Forelimb muscle (tissue), 1 donor: ENCODE results near the gene UNC5C. TPM values are rescaled to one million over a fixed set of nuclear protein-coding genes. Genes with fewer than 3 reads are reported as not detected.

Experiments used
- DNase-seq: peaks from one replicate; pipeline ENCODE4 v3.0.0-alpha.2; 2013; ENCODE audit warnings: low read depth
- polyA plus RNA-seq: library from polyadenylated mRNA; unstranded; fragments of 120-200 nt; gene quantifications from one replicate; pipeline ENCODE4 v1.2.1, GENCODE V29; 2013; ENCODE audit not compliant: insufficient read length

Gene UNC5C
- polyA plus RNA-seq, result 0.46 TPM

DNA sequence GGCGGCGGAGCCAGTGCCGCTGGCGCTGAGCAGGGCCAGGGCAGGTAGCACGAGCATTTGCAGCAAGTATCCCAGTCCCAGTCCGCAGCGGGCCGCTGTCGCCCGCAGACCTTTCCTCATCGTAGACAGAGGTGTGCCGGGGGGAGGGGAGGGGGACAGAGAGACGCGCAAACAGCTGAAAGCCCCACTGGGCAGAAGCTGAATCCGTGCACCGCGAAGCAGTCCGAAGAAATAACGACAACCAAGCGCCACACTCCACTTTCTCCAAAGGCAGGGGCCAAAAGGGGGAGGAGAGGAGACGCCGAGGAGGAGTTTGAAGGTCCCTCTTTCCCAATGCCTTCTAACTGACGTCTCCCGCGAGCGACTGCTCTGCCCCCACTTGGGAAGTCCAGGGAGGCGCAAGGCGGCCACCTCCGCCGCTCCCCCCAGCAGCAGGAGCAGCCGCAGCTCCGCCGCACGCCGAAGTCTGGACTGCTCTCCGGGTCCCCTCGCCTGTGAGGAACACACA, at the start of gene UNC5C:
UNC5C (minus strand) TSS at position 236 of the 508 bp plus-strand sequence.
- no peak for DNase-seq

DNA sequence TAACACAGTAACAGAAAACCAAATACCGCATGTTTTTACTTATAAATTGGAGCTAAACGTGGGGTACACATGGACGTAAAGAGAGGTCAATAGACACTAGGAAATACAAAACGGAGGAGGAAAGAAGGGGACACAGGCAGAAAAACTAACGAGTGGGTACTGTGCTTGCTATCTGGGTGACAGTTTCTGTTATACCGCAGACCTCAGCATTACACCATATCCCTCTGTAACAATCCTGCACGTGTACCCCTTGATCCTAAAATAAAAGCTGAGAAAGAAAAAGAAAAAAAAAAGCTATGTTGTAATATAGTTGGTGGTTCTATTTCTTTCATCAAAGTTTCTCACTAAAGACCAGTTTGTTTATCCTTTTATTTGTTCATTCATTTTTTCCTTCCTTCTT, 47.9 kb upstream of the UNC5C start:
- DNase-seq, result no peak

DNA sequence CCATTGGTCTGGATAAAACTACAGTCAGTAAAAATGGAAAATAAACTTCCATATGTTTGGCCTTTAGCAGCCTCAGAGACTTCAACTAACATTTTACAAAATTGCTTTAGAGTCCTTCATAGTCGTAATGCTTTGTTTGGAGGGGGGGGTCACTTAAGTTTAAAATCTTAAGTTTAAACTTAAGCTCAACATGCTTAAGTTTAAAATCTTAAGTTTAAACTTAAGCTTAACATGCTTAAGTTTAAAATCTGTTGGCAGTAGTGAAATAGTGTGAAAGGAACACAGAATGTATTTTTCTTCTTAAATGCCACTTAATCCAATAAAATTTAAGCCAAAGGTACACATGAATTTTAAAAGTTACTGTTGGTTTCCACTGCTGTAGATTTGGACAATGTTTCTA, 45.9 kb upstream of the UNC5C start:
- no peak for DNase-seq

DNA sequence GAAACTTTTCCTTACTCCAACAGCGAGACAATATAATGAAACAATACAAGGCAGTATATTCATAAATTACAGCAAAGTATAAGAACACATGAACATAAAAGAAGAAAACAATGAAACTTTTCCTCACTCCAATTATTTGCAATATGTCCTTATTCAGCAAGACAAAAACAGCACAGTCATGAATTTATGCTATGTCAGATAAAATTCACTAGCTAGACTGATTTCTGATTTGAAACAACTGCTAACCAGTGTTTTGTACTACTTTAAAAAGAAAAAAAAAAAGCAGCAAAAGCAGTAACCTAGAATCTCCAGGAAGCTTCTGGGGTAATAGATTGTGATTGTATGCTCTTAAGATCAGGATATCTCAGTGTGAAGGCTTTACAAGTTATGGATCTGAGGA, 45.2 kb upstream of the UNC5C start:
- DNase-seq, result no peak

DNA sequence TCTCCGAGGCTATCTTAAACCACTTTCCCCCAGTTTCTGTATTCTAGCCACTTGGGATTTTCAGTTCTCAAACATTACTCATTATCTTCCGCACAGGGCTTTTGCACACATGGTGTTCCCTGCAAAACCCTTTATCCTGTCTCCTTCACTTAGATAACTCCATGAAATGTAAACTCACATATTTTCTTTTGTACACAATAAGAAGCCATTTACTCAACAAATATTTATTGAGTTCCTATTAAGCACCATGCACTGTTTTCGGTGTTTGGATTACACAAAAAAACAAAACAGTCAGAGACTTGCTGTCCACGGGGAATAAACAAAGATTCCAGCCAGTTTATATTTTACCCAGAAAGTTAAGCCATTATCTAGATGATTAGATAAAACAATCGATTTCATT, 42.5 kb upstream of the UNC5C start:
- DNase-seq, result no peak

DNA sequence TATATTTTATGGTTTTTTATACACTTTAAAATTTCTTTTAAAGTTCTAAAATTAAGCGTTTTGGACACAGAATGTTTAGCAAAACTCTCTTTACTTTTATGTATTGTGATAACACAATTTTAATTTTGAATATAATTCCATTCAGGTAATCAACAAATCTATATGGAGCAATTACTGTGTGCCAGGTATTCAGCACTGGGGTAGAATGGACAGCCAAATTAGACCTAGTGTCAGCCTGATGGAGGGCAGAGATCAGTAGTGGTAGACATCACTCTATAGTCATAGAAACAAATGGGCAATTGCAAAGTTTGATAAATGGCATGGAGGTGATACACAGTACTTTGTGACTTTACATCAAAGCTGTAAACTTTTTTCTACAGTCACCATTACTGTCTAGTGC, 41.8 kb upstream of the UNC5C start:
- no peak for DNase-seq

DNA sequence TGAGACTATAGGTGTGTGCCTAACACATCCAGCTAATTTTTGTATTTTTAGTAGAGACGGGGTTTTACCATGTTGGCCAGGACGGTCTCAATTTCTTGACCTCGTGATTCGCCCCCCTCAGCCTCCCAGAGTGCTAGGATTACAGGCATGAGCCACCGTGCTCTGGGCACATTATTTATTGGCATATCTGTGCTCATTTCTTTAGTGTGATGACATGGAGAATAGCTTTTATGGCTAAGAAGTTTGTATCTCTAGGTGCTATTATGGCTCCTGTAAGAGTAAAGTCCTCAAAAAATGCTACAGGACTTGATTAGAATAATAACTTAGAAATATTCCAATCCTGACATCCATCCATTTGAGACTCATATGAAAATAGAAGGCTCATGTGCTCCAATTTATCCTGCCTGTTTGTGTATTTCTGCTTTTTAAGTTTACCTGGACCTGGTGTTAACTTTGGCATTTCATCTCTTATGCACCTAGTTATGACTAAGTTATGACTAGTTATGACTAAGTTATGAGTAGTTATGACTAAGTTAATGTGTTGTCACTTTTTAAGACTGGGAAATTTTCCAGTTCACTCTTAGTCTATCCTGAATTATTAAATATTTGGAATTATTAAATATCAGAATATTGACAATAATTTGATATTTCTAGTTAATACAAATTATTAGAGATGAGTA, 36.4 kb upstream of the UNC5C start:
- no peak for DNase-seq

DNA sequence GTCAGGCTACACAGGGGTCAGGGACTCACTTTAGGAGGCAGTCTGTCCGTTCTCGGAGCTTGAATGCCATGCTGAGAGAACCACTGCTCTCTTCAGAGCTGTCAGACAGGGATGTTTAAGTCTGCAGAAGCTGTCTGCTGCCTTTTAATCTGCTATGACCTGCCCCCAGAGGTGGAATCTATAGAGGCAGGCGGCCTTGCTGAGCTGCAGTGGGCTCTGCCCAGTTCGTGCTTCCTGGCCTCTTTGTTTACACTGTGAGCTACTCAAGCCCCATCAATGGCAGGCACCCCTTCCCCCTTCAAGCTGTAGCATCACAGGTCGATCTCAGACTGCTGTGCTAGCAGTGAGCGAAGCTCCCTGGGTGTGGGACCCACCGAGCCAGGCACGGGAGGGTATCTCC, 31.5 kb upstream of the UNC5C start:
- DNase-seq, result no peak

DNA sequence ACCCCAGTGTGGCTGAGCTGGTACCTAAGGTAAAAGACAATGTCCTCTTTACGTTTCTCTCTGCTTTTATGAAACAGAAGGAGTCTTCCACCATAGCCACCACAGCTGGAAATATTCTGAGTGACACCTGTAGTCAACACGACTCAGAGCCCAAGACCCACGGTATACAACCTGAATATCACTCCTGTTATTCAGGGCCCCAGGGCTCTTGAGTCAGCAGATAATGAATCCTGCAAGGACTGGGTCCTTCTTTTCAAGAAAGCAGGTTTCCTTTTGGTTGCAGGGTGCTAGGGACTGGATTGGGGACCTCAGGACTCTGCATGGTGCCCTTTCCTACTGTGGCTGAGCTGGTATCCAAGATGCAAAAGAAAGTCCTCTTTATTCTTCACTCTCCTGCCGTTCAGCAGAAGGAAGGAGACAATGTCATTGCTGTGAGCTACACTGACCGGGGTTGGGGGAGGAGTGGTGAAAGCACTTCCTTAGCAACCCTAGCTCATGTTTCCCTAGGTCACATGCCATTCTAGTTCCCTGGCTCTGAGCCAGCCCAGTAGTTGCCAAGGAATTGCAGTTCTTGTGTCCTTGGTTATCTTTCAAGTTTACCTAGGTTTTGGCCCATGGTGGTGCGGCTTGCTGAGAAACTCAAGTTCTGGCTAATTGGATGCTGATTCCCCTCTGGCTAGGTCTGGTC, 23.7 kb upstream of the UNC5C start:
- no peak for DNase-seq

DNA sequence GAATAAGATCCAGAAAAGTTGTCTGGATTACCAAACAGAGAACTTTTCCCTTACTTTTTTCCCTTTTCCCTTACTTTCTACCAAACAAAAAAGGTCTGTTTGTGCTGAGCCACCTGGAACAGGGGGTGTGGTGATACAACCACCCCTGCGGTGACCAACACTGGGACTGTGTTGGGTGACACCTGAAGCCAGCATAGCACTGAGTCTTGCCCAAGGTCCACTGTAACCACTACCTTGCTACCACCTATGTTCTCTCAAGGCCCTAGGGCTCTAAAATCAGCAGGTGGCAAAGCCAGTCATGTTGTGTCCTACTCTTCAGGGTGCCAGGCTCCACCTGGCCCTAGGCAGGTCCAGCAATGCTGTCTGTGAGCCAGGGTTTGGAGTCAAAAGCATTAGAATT, 22.8 kb upstream of the UNC5C start:
- DNase-seq, result no peak

DNA sequence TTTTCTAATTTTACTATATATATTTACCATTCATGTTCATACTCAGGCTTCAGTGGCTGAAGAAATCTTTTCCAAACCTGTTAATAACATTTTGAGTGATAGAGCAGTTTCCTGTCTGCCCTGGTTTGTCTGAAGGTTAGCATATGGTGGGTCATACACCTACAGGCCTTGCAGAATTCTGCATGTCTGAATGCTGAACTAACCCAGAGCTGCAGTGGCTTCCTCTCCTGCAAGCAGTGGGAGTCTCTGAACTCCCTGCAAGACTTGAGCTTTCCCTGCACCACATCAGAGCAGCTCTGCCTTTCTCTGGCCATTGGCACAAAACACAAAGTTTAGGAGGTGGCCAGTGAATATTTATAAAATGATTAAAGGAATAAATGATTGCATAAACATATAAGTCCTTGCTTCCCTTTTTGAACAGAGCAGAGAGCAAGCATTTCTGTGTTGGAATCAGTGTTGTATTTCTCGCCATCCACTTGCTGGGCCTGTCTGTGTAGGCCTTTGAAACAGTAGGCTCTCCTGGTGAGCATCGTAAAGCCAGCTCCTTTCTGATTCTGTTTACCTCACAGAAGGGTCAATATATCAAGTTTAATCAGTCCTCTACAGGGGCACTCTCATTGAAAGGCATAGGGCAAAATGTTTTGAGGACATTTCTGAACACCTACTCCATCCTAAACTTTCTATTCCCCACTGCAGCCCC, 15.0 kb upstream of the UNC5C start:
- DNase-seq, result no peak

DNA sequence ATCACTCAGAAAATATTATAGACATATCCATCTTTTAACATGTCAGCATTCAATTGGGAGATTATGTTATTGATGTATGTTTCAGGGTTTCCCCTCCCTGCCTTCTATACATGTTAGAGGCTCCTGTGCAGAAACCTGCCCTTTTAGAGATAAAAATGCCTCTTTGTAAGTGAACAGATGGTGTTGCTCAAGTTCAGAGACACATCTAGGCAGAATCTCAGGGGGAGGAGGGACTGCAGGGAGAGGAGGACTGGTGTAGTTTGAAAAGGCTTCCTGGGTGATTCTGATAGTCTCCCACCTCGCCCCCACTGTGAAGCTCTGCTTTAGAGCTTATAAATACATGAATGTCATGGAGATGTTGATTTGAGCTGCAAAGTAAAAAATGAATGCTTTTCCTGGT, 12.0 kb upstream of the UNC5C start:
- DNase-seq, result no peak

DNA sequence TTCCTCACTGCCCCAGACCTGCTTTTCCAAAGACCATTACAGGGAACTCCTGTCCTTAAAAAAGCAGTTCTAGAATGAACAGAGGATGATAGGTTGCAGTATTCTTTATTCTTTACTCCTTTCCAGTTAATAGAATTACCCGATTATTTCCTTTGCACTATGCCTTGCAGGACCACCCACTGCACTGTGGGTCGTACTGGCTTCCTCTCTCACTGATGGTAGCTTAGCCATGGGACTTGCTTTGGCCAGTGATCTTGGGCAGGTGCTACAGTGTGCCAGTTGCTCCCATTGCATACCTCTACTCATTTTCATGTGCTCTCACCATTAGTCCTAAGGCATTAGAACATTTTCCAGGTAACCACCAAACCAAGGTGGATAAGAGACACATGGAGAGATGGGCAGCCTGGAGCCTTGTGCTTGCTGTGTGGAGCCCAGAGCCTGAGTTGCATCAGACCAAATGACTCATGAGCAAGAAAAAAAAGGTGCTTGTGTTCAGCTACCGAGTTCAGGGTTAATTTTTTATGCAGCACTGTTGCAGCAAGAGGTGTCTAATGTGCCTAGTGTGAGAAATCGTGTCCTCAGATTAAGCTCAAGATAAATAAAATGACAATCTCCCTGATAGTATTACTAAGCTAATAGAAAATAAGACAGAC, 7.6 kb upstream of the UNC5C start:
- DNase-seq, result no peak

DNA sequence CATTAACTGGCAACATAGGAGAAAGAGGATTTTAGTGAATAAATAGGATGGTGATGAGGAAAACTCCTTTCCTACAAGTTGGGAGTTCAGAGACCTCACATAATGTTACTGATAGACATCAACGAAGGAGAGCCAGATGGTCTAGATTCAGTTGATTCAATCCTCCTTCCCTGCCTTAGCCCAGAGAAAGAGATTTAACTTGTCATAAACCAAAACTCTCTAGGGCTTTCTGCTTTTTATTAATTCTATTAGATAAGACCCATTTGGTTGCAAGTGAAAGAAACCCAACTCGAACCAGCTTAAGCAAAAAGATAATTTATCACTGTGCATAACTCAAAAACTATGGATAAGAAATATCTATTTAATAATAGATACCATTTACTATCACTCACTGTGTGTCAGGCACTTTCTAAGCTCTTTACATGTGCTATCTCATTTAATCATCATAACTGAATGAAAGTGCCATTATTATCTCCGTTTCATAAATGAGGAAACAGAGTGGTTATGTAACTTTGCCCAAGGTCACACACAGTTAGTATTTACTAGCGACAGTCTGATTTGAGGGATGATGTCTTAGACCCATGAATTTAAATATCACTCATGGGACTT, 4.3 kb upstream of the UNC5C start:
- DNase-seq, result no peak

DNA sequence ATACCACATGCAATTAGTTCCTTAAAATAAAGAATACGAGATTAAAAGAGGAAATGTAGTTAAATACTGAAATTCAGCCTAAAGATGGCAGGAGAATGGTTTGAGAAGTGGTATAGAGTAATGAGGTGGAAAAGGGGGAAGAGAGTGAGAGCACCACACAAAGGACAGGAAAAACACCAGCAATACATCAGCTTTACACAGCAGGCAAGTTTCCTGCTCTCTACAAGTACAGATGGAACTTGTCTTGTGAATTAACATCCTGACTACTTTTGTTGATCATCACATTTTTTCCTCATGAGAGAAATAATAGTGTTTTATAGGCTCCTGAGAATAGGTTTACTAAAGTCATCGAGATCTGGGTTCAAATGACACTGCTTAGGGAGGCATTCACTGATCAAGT, 2.9 kb upstream of the UNC5C start:
- DNase-seq, result no peak

DNA sequence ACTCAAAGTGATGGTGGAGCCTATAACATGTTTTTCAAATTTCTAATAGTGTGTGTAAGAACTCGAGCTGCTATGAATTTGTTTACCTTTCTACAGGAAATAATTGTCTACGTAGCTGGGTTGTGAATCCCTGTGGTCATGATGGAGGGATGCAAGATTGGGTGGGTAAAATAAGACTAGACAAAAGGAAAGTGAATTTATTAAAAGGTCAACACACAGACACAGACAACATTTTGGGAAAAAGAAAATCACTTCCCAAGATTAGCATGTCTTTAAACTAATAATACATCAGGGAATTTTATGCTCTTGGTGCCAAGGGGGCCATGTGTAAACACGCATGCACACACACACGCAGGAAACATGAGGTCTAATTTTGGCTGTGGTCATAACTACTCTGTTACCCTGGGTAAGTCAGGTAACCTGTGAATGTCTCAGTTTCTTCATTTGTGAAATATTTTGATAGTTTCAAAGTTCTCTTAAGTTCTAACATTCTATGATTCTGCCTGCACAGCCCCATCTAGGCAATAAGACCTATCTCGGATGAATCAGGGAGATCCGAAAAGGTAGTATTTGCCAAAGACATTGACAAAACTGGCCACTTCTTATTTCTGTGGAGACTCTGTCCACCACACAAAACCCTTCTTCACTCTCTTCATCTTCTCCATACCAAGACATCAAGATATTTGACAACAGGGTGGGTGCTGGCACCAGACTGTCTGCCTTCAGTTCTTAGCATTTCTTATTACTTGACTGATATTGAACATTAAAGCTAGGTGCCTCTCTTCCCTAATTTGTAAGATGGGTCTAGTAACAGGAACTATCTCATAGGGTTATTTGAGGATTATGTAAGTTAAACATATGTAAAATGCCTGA, 1.6 kb upstream of the UNC5C start:
- DNase-seq, result no peak

DNA sequence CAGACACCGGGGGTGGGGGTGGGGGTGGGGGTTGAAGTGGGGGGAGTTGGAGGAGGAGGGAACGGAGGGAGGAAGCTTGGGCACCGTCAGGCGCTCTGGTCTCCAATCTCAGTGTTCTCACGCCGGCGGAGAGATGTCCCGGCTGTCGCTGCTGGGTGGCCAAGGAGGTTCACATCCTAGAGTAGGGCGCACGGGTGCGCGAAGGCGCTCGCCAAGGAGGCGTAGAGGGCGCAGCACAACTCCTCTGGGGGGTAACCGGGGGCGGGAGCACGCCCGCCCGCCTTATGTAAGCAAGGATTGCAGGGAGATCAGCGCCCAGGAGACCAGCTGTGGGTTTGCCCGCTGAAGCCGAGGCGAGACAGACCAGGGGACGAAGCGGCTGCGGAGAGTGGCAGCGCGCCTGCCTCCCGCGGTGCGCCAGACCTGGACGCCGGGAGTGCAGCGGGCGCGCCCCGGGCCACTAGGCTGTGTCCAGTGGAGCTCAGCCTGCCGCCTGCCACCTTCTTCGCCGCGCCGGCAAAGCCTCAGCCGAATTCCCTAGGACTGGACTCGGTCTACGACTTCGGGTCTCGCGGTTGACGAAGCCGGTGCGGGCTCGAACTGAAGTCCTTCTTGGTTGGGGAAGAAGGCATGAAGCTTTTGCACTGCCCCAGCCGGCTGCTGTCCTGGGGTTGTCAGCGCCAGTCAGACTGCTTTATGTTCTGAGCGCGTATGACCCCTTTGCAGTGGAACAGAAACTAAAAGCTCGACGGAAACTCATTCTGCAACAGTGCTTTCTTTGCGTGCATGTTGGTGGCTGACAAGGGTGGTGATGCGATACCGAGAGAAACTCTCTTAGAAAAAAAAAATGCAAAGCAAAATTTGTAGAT, 707 bp upstream of the UNC5C start:
- no peak for DNase-seq

DNA sequence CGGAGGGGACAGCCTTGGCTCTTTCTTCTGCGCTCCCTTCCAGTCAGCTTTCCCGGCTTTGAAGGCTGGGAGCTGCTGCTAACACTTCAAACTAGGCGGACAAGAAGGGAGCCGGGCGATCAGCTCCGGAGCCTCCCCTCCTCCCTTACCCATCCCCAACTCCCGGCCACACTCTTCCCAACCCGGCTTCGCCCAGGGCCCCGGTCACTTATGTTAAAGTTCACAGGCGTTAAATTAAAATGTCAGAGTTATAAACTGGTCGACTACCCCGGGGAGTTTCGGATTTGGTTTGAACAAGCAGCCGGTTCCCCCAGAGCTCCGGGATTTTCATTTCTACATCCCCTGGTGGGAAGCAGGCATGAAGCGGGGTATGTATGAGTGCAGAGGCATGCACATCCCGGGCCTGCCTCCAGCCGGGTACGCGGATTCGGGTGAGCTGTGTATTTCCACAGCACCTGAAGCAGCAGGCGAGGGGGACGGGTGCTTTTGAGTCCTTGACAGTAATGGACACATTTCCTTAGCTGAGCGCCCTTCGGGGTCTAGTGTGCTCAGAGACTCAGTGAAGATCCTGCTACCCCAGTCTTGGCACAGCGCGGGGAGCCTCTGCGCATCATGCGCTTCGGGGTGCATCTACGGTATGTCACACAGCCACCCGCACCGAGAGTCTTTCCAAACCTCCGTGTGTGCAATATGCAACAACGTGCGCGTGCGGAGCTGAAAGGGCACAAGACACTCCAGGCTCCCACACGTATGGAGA, 880 bp downstream of the UNC5C start:
- DNase-seq, result no peak
